GM21737 (cell line): ENCODE data around the gene TNP1.

Source experiments
- ATAC-seq: cut with Tn5 transposase; IDR thresholded peaks from one replicate; pipeline ENCODE4 v1.9.1; 2021; ENCODE audit warnings: mild to moderate bottlenecking, moderate library complexity; ENCODE audit not compliant: unreplicated experiment

Gene TNP1

GRCh38 chr2:216875862-216876261, 16.0 kb upstream of the TNP1 start:
- ATAC-seq: no peak

GRCh38 chr2:216873573-216873972, 13.7 kb upstream of the TNP1 start:
- ATAC-seq: no peak

DNA sequence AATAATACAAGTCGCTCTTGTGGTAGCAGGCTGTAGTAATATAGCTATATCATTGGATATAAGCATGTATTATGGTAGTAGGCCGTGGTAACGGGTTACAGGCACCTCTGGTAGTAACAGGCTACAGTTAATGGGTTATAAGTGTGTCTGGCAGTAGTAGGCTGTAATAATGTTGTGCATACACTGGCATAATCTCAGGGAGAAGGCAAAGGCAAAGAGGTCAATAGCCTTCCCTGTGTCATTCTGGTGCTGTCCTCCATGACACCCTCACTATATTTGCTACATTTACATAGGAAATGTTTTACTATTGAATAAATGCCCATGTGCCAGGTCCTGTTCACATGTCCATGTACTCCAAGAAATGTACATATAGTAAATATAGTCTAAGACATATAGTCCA, 12.8 kb upstream of the TNP1 start:
- ATAC-seq: no peak

DNA sequence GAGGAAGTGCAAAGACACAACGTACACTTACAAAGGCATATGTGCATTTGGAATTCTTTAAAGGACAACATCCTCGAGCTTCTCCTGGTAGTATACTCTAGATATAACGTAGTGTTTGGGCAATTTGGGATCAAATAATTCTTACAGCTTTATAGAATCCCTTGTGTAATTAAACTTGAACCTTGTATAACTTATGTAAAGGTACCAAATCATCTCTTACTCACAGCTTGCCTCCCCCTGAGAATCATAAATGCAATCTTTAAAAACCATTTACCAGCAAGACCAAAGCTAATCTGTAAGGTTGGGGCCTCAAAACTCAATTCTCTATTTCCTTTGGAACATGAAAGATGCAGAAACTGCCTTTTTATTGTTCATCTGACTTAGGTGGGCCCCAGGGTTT, 12.2 kb upstream of the TNP1 start:
- no peak for ATAC-seq

GRCh38 chr2:216871333-216871934, 11.6 kb upstream of the TNP1 start:
- ATAC-seq: no peak

DNA sequence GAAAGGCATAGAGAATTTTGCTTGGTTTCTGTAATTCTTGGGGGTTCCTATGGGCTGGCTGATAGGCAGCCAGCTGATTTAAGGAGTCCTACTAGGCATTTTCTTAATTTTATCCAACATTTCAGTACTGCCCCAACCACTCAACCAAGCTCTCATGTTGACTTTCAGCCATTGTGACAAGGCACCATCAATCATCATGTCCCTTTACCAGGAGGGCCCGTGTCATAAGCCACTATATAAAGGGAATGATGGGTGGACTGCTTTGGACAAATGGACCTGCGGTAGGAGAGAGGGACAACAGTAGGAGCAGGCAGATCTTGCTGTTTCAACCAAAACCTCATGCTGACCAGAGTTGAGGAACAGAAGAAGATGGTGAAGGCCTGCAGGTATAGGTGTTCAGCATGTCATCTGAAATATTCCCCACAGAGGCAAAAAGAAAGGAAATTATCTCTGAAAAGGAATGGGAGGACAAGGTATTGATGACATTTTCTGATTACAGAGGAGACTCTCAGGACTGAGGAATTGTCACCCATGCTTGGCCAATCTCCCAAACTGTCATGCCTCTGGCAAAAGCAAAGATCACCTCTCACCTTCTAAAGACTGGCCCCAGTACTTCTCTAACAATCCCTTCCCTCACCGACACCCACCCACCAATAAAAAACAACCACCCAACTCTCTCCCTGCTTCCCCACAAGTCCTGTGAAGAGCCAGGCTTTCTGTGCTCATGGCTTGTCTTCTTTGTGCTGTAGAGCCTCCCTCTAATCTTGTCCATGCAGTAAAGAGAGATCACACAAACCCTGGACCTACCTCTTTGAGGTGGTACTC, 10.9 kb upstream of the TNP1 start:
- no peak for ATAC-seq

GRCh38 chr2:216866515-216867095, 6.7 kb upstream of the TNP1 start:
- no peak for ATAC-seq

DNA sequence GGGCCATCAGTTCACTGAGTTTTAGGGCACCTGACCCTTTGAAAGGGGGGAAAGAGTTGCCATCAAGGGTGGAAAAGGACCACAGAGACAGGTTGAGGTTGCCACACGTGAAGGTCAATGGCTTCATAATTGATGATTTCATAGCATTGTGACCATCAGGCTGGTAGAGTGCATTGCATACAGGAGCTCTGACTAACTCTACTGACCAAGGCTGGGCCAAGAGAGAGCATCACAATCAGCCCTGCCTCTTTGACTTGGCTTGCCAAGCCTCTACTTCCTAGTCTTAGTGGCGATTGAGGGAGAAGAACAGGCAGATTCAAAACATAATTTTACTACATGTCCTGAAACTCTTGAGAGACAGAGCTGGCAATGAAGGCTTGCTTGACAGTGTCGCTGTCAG, 5.8 kb upstream of the TNP1 start:
- no peak for ATAC-seq

DNA sequence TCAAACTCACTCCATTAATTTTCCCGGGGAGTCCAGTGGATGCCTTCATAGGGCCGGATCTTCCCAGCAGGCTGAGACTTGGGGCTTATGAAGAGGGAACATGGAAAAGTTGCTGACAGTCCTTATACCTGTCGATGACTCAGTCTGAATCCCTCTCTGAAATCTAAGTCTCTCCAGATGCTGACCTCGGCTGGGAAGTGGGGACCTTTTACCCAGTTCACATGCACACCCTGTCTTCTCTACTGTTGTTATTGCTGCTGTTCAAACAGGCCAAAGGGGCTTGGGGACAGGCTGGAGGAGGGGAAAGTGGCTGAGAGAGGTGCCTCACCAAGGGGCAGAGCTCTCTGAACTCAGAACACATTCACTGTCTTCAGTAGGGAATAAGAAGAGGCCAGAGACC, 4.1 kb upstream of the TNP1 start:
- ATAC-seq: no peak

DNA sequence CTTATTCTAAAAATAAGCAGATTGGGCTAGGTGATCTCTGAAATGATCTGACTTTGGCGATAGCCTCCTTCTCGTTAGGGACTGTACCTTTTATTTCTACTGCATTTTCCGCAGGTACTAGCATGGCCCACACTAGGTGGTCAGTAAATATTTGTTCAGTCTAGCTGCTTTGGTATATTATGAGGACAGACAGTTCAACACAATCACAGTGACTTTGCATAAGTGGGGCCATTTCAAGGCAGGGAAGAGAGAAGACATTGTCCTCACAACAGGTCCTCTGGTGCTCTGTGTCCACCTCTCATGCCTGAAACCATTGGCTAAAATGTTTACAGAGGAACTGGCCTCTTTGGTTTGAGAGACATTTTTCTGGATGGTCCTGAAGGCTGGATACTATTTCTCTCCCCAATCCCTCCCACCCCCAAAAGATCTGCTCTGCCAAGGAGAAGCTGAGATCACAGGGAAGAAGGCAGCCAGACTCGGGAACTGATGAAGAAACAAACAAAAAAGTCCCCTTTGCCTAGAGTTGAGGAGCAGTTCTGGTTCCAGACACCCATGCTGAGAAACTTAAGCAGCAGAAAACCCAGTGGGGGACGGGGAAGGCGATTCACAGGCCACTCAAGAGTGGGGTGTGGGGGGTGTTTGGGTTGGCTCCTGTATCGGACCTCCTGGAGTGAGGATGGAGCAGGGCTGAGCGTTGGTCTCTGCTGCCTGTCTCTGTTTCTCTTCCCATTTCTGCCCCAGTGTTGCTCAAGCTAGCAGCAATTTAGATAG, 2.9 kb upstream of the TNP1 start:
- ATAC-seq: no peak

- no peak for ATAC-seq
Measured at GRCh38 chr2:216860426-216861137, 718 bp upstream of the TNP1 start.

- ATAC-seq: no peak
Measured at GRCh38 chr2:216858312-216858711, 1.6 kb downstream of the TNP1 start.

- ATAC-seq: no peak
Measured at GRCh38 chr2:216857131-216857550, 2.7 kb downstream of the TNP1 start.

DNA sequence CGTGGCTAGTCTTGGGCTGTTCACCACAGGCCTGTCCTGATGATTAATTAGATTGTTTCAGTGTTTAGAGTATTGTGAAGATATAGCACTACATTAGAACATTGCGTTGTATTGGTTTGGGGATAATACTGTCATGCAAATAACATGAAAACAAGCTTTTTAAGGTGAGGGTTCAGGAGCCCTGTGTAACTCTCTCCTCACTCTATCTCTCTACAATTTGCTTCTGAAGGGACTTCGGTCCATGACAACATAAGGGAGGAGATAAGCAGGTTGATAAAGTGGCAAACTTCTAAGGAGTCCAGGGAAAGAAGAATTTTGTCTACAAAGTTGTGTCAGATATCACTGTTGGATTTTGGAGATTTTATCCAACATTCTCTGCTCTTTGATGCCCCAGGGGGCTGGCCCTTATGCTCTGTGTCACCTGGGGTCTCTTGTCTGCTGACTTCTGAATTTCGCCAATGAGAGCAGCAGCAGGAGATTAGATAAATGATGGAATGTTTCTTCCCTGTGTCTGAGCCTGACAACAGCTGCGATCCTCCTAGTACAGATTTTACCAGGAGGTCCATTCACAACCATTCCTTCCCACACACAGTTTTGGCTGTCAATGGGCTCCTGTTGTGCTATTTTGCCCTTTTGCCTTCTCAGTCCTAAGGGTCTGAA, 3.3 kb downstream of the TNP1 start:
- no peak for ATAC-seq

DNA sequence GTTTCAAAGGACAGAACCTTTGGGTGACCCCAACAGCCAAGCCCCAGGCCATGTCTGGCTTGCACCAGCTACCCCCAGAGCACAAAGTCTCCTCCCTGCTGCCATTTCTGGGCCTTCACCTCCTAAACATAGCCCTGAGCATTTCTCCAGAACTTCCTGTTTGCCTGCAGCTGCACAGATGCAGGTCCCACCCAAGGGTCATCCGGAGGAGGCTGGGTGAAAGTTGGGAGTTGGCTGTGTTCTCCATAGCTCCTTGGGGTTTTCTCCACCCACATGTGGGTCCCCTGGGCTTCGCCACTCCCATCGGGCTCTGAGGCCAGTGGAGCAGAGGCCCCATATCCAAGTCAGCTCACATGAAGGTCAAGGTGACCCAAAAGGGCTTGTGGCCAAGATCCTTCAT, 4.3 kb downstream of the TNP1 start:
- no peak for ATAC-seq

DNA sequence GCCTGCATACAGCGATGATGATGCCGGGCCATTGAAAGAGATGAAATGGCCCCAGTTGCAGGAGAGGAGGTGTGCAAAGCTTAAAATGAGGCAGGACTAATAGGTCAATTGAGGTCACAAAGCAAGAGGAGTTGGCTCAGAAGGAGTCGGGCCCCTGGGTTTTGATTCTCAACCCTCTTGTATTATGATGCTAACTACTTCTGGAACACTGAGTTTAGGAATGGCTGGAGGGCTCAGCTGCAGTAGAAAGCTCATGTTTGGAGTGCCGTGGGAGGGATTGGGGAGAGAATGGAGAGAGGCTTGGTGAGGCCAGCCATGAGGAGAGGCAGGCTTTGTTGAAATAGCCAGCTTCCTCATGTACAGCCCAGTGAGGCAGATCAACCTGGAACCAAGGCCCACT, 4.8 kb downstream of the TNP1 start:
- no peak for ATAC-seq

DNA sequence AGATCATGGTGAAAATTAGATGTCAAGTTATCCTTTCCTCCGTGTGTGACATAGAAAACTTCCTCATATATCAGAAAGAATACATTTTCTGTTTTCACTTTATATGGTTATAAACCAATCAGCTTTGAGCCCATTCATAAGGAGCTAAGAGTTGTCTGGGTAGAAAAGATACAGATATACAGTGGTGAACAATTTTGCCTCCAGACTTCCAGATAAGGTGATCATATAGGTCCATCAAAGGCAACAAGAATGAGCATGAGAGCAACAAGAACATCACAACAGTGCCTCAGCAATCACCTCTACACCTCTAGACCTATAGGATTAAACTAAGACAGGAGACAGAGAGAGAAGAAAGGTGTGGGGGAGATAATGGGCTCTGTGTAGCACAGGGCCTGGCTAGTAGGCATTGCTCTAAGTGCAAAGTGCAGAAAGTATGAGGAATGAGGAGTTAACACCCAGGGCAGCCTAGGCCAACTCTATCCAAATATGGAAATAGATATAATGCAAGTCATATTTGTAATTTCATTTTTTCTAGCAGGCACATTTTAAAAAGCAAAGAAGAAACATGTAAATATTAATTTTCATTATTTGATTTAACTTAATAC, 8.3 kb downstream of the TNP1 start:
- no peak for ATAC-seq

- ATAC-seq: no peak
Measured at GRCh38 chr2:216850665-216851322, 9.1 kb downstream of the TNP1 start.

- no peak for ATAC-seq
Measured at GRCh38 chr2:216849987-216850386, 9.9 kb downstream of the TNP1 start.
